IgD-negative memory B cell (primary cell): Measurements from ENCODE around the gene CFAP221. TPM values are rescaled to one million over a fixed set of nuclear protein-coding genes. Genes with fewer than 3 reads are reported as not detected.
A peak's percentile ranks its signal among the peaks of the same experiment; 100 is the strongest.

Experiments
- H3K27ac Mint-ChIP-seq, 3 donors: one replicate each; pipeline ENCODE4 v1.8.0; 2020 to 2022; ENCODE audit warnings: mild to moderate bottlenecking in 3 of 3, mixed read lengths in 3 of 3, moderate library complexity in 1 of 3
- H3K27me3 Mint-ChIP-seq: one replicate; pipeline ENCODE4 v1.8.0; 2021; ENCODE audit warnings: mixed read lengths
- H3K36me3 Mint-ChIP-seq: one replicate; pipeline ENCODE4 v1.8.0; 2020; ENCODE audit warnings: mild to moderate bottlenecking, mixed read lengths
- H3K4me1 Mint-ChIP-seq, 3 donors: one replicate each; pipeline ENCODE4 v1.8.0; 2020 to 2022; ENCODE audit warnings: mixed read lengths in 3 of 3, mild to moderate bottlenecking in 1 of 3
- H3K4me3 Mint-ChIP-seq, 4 donors: one replicate each; pipeline ENCODE4 v1.8.0; 2020 to 2022; ENCODE audit warnings: mild to moderate bottlenecking in 4 of 4, mixed read lengths in 4 of 4, moderate library complexity in 3 of 4
- H3K9me3 Mint-ChIP-seq, 3 donors: one replicate each; pipeline ENCODE4 v1.8.0; 2020 to 2021; ENCODE audit warnings: mixed read lengths in 3 of 3, mild to moderate bottlenecking in 1 of 3
- polyA plus RNA-seq: library from polyadenylated mRNA; unstranded; fragments of 300-500 nt; fragmentation: Illumina TruSeq; gene quantifications from one replicate; pipeline ENCODE4 v1.2.3, GENCODE V29; 2021

CFAP221 gene
- polyA plus RNA-seq, 1 donor from 2014 or later, result not detected

- no peak overlapping the region for H3K27ac Mint-ChIP-seq
- no peaks in the 10 kb centered on the region for H3K36me3 Mint-ChIP-seq
- H3K4me1 Mint-ChIP-seq, result peaks cover 0 to 2% (median 0%) of the 10 kb centered on the region in 3 donors
- H3K27me3 Mint-ChIP-seq, result peaks cover 7% of the 10 kb centered on the region
- H3K4me3 Mint-ChIP-seq, result no peak overlapping the region
- H3K9me3 Mint-ChIP-seq, result peaks cover 0 to 16% (median 5%) of the 10 kb centered on the region in 3 donors
Observed at GRCh38 chr2:119630121-119630520, 85.9 kb downstream of the CFAP221 start.

GRCh38 chr2:119637371-119637770 is 93.1 kb downstream of the CFAP221 start:
- no peak overlapping the region for H3K4me3 Mint-ChIP-seq
- H3K36me3 Mint-ChIP-seq, result no peaks in the 10 kb centered on the region
- H3K9me3 Mint-ChIP-seq, result peaks cover 0 to 12% (median 3%) of the 10 kb centered on the region in 3 donors

GRCh38 chr2:119638246-119638645 is 94.0 kb downstream of the CFAP221 start:
- peaks cover 0 to 3% (median 0%) of the 10 kb centered on the region in 3 donors for H3K4me1 Mint-ChIP-seq
- H3K4me3 Mint-ChIP-seq, result no peak overlapping the region
- H3K9me3 Mint-ChIP-seq, result peaks cover 0 to 11% (median 2%) of the 10 kb centered on the region in 3 donors
- no peak overlapping the region for H3K27ac Mint-ChIP-seq
- H3K36me3 Mint-ChIP-seq, result no peaks in the 10 kb centered on the region
- peaks cover 6% of the 10 kb centered on the region for H3K27me3 Mint-ChIP-seq

More at GRCh38 chr2:119637371-119637770, 93.1 kb downstream of the CFAP221 start:
- Mint-ChIP-seq H3K27me3 (peaks cover 6% of the 10 kb centered on the region), H3K27ac (no peak overlapping the region), H3K4me1 (peaks cover 0 to 3% (median 0%) of the 10 kb centered on the region in 3 donors)

- Mint-ChIP-seq H3K4me1 (peaks cover 0 to 3% (median 0%) of the 10 kb centered on the region in 3 donors), H3K27ac (no peak overlapping the region), H3K36me3 (no peaks in the 10 kb centered on the region), H3K27me3 (peaks cover 6% of the 10 kb centered on the region), H3K9me3 (peaks cover 0 to 11% (median 2%) of the 10 kb centered on the region in 3 donors), H3K4me3 (no peak overlapping the region)
Observed at GRCh38 chr2:119638685-119639554, 94.7 kb downstream of the CFAP221 start.

- Mint-ChIP-seq H3K4me1 (peaks cover 0 to 3% (median 1%) of the 10 kb centered on the region in 3 donors), H3K9me3 (no peaks in the 10 kb centered on the region), H3K27me3 (peaks cover 6% of the 10 kb centered on the region), H3K4me3 (no peak overlapping the region), H3K36me3 (no peaks in the 10 kb centered on the region), H3K27ac (peak overlapping the region in 1 of 3 donors; percentile 2)
Observed at GRCh38 chr2:119641562-119642258, 97.5 kb downstream of the CFAP221 start.

GRCh38 chr2:119644186-119644585 is 99.9 kb downstream of the CFAP221 start:
- H3K27ac Mint-ChIP-seq, result no peak overlapping the region
- H3K9me3 Mint-ChIP-seq, result peaks cover 0 to 5% (median 4%) of the 10 kb centered on the region in 3 donors
- no peak overlapping the region for H3K4me3 Mint-ChIP-seq
- no peaks in the 10 kb centered on the region for H3K36me3 Mint-ChIP-seq
- peaks cover 2% of the 10 kb centered on the region for H3K27me3 Mint-ChIP-seq
- H3K4me1 Mint-ChIP-seq, result peaks cover 12 to 17% (median 15%) of the 10 kb centered on the region in 3 donors

- H3K27ac Mint-ChIP-seq, result no peak overlapping the region
Observed at GRCh38 chr2:119645173-119645855, 101.1 kb downstream of the CFAP221 start.

GRCh38 chr2:119646149-119646548 is 101.9 kb downstream of the CFAP221 start:
- peak overlapping the region in 1 of 3 donors; percentile 54 for H3K27ac Mint-ChIP-seq
- no peaks in the 10 kb centered on the region for H3K36me3 Mint-ChIP-seq
- H3K4me1 Mint-ChIP-seq, result peaks cover 12 to 17% (median 15%) of the 10 kb centered on the region in 3 donors
- peak overlapping the region in 1 of 4 donors; percentile 76 for H3K4me3 Mint-ChIP-seq
- peaks cover 0 to 5% (median 4%) of the 10 kb centered on the region in 3 donors for H3K9me3 Mint-ChIP-seq
- no peaks in the 10 kb centered on the region for H3K27me3 Mint-ChIP-seq

More at GRCh38 chr2:119645173-119645855, 101.1 kb downstream of the CFAP221 start:
- H3K9me3 Mint-ChIP-seq, result peaks cover 0 to 5% (median 4%) of the 10 kb centered on the region in 3 donors
- H3K4me3 Mint-ChIP-seq, result no peak overlapping the region
- H3K27me3 Mint-ChIP-seq, result no peaks in the 10 kb centered on the region
- peaks cover 12 to 17% (median 15%) of the 10 kb centered on the region in 3 donors for H3K4me1 Mint-ChIP-seq
- no peaks in the 10 kb centered on the region for H3K36me3 Mint-ChIP-seq

- Mint-ChIP-seq H3K27ac (peak overlapping the region in 1 of 3 donors; percentile 12), H3K36me3 (no peaks in the 10 kb centered on the region), H3K4me1 (peaks cover 12 to 15% (median 14%) of the 10 kb centered on the region in 3 donors), H3K27me3 (peaks cover 2% of the 10 kb centered on the region), H3K4me3 (peak overlapping the region in 2 of 4 donors; percentile 49 to 65), H3K9me3 (peaks cover 0 to 5% (median 4%) of the 10 kb centered on the region in 3 donors)
Observed at GRCh38 chr2:119647440-119648169, 103.4 kb downstream of the CFAP221 start.

GRCh38 chr2:119649364-119649917 is 105.2 kb downstream of the CFAP221 start:
- Mint-ChIP-seq H3K4me3 (no peak overlapping the region), H3K27ac (no peak overlapping the region), H3K27me3 (peaks cover 2% of the 10 kb centered on the region), H3K9me3 (peaks cover 0 to 5% (median 4%) of the 10 kb centered on the region in 3 donors), H3K4me1 (peaks cover 12 to 15% (median 14%) of the 10 kb centered on the region in 3 donors), H3K36me3 (no peaks in the 10 kb centered on the region)

GRCh38 chr2:119650206-119650605 is 106.0 kb downstream of the CFAP221 start:
- Mint-ChIP-seq H3K27ac (no peak overlapping the region), H3K36me3 (no peaks in the 10 kb centered on the region), H3K4me1 (peaks cover 12 to 15% (median 14%) of the 10 kb centered on the region in 3 donors), H3K9me3 (peaks cover 0 to 5% (median 4%) of the 10 kb centered on the region in 3 donors), H3K4me3 (no peak overlapping the region), H3K27me3 (peaks cover 2% of the 10 kb centered on the region)

- Mint-ChIP-seq H3K36me3 (no peaks in the 10 kb centered on the region), H3K4me3 (no peak overlapping the region), H3K27me3 (peaks cover 2% of the 10 kb centered on the region), H3K4me1 (peaks cover 12 to 15% (median 14%) of the 10 kb centered on the region in 3 donors), H3K9me3 (peaks cover 0 to 5% (median 4%) of the 10 kb centered on the region in 3 donors), H3K27ac (peak overlapping the region in 1 of 3 donors; percentile 22)
Observed at GRCh38 chr2:119650846-119651370, 106.7 kb downstream of the CFAP221 start.

- Mint-ChIP-seq H3K4me1 (peaks cover 0 to 4% (median 2%) of the 10 kb centered on the region in 3 donors), H3K4me3 (no peak overlapping the region), H3K36me3 (no peaks in the 10 kb centered on the region), H3K9me3 (no peaks in the 10 kb centered on the region), H3K27ac (no peak overlapping the region), H3K27me3 (peaks cover 11% of the 10 kb centered on the region)
Observed at GRCh38 chr2:119657466-119658145, 113.4 kb downstream of the CFAP221 start.
